Measurements from ENCODE around the gene CCP110.

The CCP110 gene

GRCh38 chr16:19507867-19508266, 15.9 kb upstream of the CCP110 start:
- no CpG with 5 or more reads among the region's 2 CpGs for WGBS, 2 donors (ENCODE audit: extremely low coverage in 2 of 2, insufficient read length in 2 of 2, insufficient replicate concordance in 1 of 2)
- Histone ChIP-seq H3K79me1 (ENCODE audit: low read depth, low read length) (no peaks in the 10 kb centered on the region), H3K9me3 (replicated peaks in 1 of 2; ENCODE audit: control insufficient read depth in 2 of 2, insufficient read depth in 1 of 2, low read depth in 1 of 2, low read length in 2 of 2) (no peaks in the 10 kb centered on the region), H4K91ac (ENCODE audit: low read depth, low read length, poor library complexity) (no peak overlapping the region), H3K23ac (ENCODE audit: low read depth, low read length, poor library complexity) (no peak overlapping the region), H2BK12ac (ENCODE audit: low read length) (no peak overlapping the region), H2AFZ (ENCODE audit: low read length) (no peak overlapping the region), H3K27ac (replicated peaks; ENCODE audit: low read length) (no peak overlapping the region), H3K4me2 (ENCODE audit: insufficient read depth, low read length, poor library complexity, severe bottlenecking) (no peak overlapping the region), H3K9ac (ENCODE audit: low read depth, low read length, poor library complexity) (no peak overlapping the region), H3K4ac (ENCODE audit: low read length) (no peak overlapping the region), H3K27me3 (ENCODE audit: control insufficient read depth in 3 of 3, insufficient read depth in 3 of 3, low read depth in 1 of 3, low read length in 3 of 3) (no peaks in the 10 kb centered on the region), H3K14ac (ENCODE audit: low read length) (no peak overlapping the region), H2BK15ac (ENCODE audit: low read length) (no peak overlapping the region), H4K8ac (ENCODE audit: low read depth, low read length) (no peak overlapping the region), H3K36me3 (replicated peaks in 1 of 2; ENCODE audit: control insufficient read depth in 2 of 2, insufficient read depth in 2 of 2, low read length in 2 of 2) (peaks cover 13 to 95% of the 10 kb centered on the region in 2 donors), H2BK5ac (ENCODE audit: low read length) (no peak overlapping the region), H3K18ac (ENCODE audit: low read length) (no peak overlapping the region), H3K4me1 (ENCODE audit: control insufficient read depth in 2 of 2, insufficient read depth in 1 of 2, low read depth in 1 of 2, low read length in 2 of 2) (no peaks in the 10 kb centered on the region), H3K4me3 (ENCODE audit: low read length in 2 of 2) (no peak overlapping the region), H2BK120ac (ENCODE audit: low read depth, low read length) (no peak overlapping the region), H2AK5ac (ENCODE audit: low read depth, low read length) (no peak overlapping the region)
- DNase-seq (ENCODE audit: low spot score) = no peak

GRCh38 chr16:19512297-19512696, 11.4 kb upstream of the CCP110 start:
- H3K4me3 ChIP-seq (ENCODE audit: low read length in 2 of 2) = no peak overlapping the region
- H3K79me1 ChIP-seq (ENCODE audit: low read depth, low read length) = no peaks in the 10 kb centered on the region
- H2AFZ ChIP-seq (ENCODE audit: low read length) = no peak overlapping the region
- no peak overlapping the region for H3K9ac ChIP-seq (ENCODE audit: low read depth, low read length, poor library complexity)
- no peak overlapping the region for H3K23ac ChIP-seq (ENCODE audit: low read depth, low read length, poor library complexity)
- H2BK120ac ChIP-seq (ENCODE audit: low read depth, low read length) = no peak overlapping the region
- no peaks in the 10 kb centered on the region for H3K4me1 ChIP-seq (ENCODE audit: control insufficient read depth in 2 of 2, insufficient read depth in 1 of 2, low read depth in 1 of 2, low read length in 2 of 2)
- H3K9me3 ChIP-seq (replicated peaks in 1 of 2; ENCODE audit: control insufficient read depth in 2 of 2, insufficient read depth in 1 of 2, low read depth in 1 of 2, low read length in 2 of 2) = peaks cover 0 to 8% of the 10 kb centered on the region in 2 donors
- H4K91ac ChIP-seq (ENCODE audit: low read depth, low read length, poor library complexity) = no peak overlapping the region
- no peak overlapping the region for H3K4me2 ChIP-seq (ENCODE audit: insufficient read depth, low read length, poor library complexity, severe bottlenecking)
- no peak overlapping the region for H2AK5ac ChIP-seq (ENCODE audit: low read depth, low read length)
- no peak overlapping the region for H3K14ac ChIP-seq (ENCODE audit: low read length)
- H3K27ac ChIP-seq (replicated peaks; ENCODE audit: low read length) = no peak overlapping the region
- H3K27me3 ChIP-seq (ENCODE audit: control insufficient read depth in 3 of 3, insufficient read depth in 3 of 3, low read depth in 1 of 3, low read length in 3 of 3) = no peaks in the 10 kb centered on the region
- no peak for DNase-seq (ENCODE audit: low spot score)
- H2BK5ac ChIP-seq (ENCODE audit: low read length) = no peak overlapping the region
- H4K8ac ChIP-seq (ENCODE audit: low read depth, low read length) = no peak overlapping the region
- peaks cover 4 to 96% of the 10 kb centered on the region in 2 donors for H3K36me3 ChIP-seq (replicated peaks in 1 of 2; ENCODE audit: control insufficient read depth in 2 of 2, insufficient read depth in 2 of 2, low read length in 2 of 2)
- H2BK12ac ChIP-seq (ENCODE audit: low read length) = no peak overlapping the region
- no peak overlapping the region for H2BK15ac ChIP-seq (ENCODE audit: low read length)
- H3K4ac ChIP-seq (ENCODE audit: low read length) = no peak overlapping the region
- H3K18ac ChIP-seq (ENCODE audit: low read length) = no peak overlapping the region

- WGBS, 2 donors (ENCODE audit: extremely low coverage in 2 of 2, insufficient read length in 2 of 2, insufficient replicate concordance in 1 of 2) = no CpG with 5 or more reads among the region's 4 CpGs
- Histone ChIP-seq H3K23ac (ENCODE audit: low read depth, low read length, poor library complexity) (no peak overlapping the region), H4K8ac (ENCODE audit: low read depth, low read length) (no peak overlapping the region), H3K27me3 (ENCODE audit: control insufficient read depth in 3 of 3, insufficient read depth in 3 of 3, low read depth in 1 of 3, low read length in 3 of 3) (no peaks in the 10 kb centered on the region), H2BK5ac (ENCODE audit: low read length) (no peak overlapping the region), H3K27ac (replicated peaks; ENCODE audit: low read length) (no peak overlapping the region), H3K4ac (ENCODE audit: low read length) (no peak overlapping the region), H3K18ac (ENCODE audit: low read length) (no peak overlapping the region), H3K4me2 (ENCODE audit: insufficient read depth, low read length, poor library complexity, severe bottlenecking) (no peak overlapping the region), H4K91ac (ENCODE audit: low read depth, low read length, poor library complexity) (no peak overlapping the region), H3K14ac (ENCODE audit: low read length) (no peak overlapping the region), H3K9me3 (replicated peaks in 1 of 2; ENCODE audit: control insufficient read depth in 2 of 2, insufficient read depth in 1 of 2, low read depth in 1 of 2, low read length in 2 of 2) (peaks cover 0 to 8% of the 10 kb centered on the region in 2 donors), H3K36me3 (replicated peaks in 1 of 2; ENCODE audit: control insufficient read depth in 2 of 2, insufficient read depth in 2 of 2, low read length in 2 of 2) (peaks cover 4 to 93% of the 10 kb centered on the region in 2 donors), H3K4me3 (ENCODE audit: low read length in 2 of 2) (no peak overlapping the region), H3K79me1 (ENCODE audit: low read depth, low read length) (no peaks in the 10 kb centered on the region), H2BK15ac (ENCODE audit: low read length) (no peak overlapping the region), H2AFZ (ENCODE audit: low read length) (no peak overlapping the region), H3K4me1 (ENCODE audit: control insufficient read depth in 2 of 2, insufficient read depth in 1 of 2, low read depth in 1 of 2, low read length in 2 of 2) (no peaks in the 10 kb centered on the region), H2AK5ac (ENCODE audit: low read depth, low read length) (no peak overlapping the region), H2BK120ac (ENCODE audit: low read depth, low read length) (no peak overlapping the region), H3K9ac (ENCODE audit: low read depth, low read length, poor library complexity) (no peak overlapping the region), H2BK12ac (ENCODE audit: low read length) (no peak overlapping the region)
- no peak for DNase-seq (ENCODE audit: low spot score)
Observed at GRCh38 chr16:19513377-19514053, 10.2 kb upstream of the CCP110 start.

GRCh38 chr16:19515757-19516156, 8.0 kb upstream of the CCP110 start:
- H3K18ac ChIP-seq (ENCODE audit: low read length) = no peak overlapping the region
- no peak overlapping the region for H4K8ac ChIP-seq (ENCODE audit: low read depth, low read length)
- H3K14ac ChIP-seq (ENCODE audit: low read length) = no peak overlapping the region
- H3K27me3 ChIP-seq (ENCODE audit: control insufficient read depth in 3 of 3, insufficient read depth in 3 of 3, low read depth in 1 of 3, low read length in 3 of 3) = no peaks in the 10 kb centered on the region
- DNase-seq (ENCODE audit: low spot score) = no peak
- peaks cover 0 to 8% of the 10 kb centered on the region in 2 donors for H3K9me3 ChIP-seq (replicated peaks in 1 of 2; ENCODE audit: control insufficient read depth in 2 of 2, insufficient read depth in 1 of 2, low read depth in 1 of 2, low read length in 2 of 2)
- H3K4ac ChIP-seq (ENCODE audit: low read length) = no peak overlapping the region
- H2BK12ac ChIP-seq (ENCODE audit: low read length) = no peak overlapping the region
- no peak overlapping the region for H3K9ac ChIP-seq (ENCODE audit: low read depth, low read length, poor library complexity)
- no peak overlapping the region for H2BK15ac ChIP-seq (ENCODE audit: low read length)
- no peak overlapping the region for H3K4me3 ChIP-seq (ENCODE audit: low read length in 2 of 2)
- no peak overlapping the region for H2AK5ac ChIP-seq (ENCODE audit: low read depth, low read length)
- no peak overlapping the region for H3K23ac ChIP-seq (ENCODE audit: low read depth, low read length, poor library complexity)
- no peak overlapping the region for H3K27ac ChIP-seq (replicated peaks; ENCODE audit: low read length)
- H4K91ac ChIP-seq (ENCODE audit: low read depth, low read length, poor library complexity) = no peak overlapping the region
- no peaks in the 10 kb centered on the region for H3K79me1 ChIP-seq (ENCODE audit: low read depth, low read length)
- no CpG with 5 or more reads among the region's 2 CpGs for WGBS, 2 donors (ENCODE audit: extremely low coverage in 2 of 2, insufficient read length in 2 of 2, insufficient replicate concordance in 1 of 2)
- no peak overlapping the region for H2AFZ ChIP-seq (ENCODE audit: low read length)
- H2BK120ac ChIP-seq (ENCODE audit: low read depth, low read length) = no peak overlapping the region
- H3K4me1 ChIP-seq (ENCODE audit: control insufficient read depth in 2 of 2, insufficient read depth in 1 of 2, low read depth in 1 of 2, low read length in 2 of 2) = peaks cover 1 to 2% of the 10 kb centered on the region in 2 donors
- no peak overlapping the region for H3K4me2 ChIP-seq (ENCODE audit: insufficient read depth, low read length, poor library complexity, severe bottlenecking)
- no peak overlapping the region for H2BK5ac ChIP-seq (ENCODE audit: low read length)
- peaks cover 4 to 82% of the 10 kb centered on the region in 2 donors for H3K36me3 ChIP-seq (replicated peaks in 1 of 2; ENCODE audit: control insufficient read depth in 2 of 2, insufficient read depth in 2 of 2, low read length in 2 of 2)
